Large intestine (tissue), 3 donors: ENCODE results near the gene TRIM39. TPM values are rescaled to one million over a fixed set of nuclear protein-coding genes. Genes with fewer than 3 reads are reported as not detected.
A peak's percentile ranks its signal among the peaks of the same experiment; 100 is the strongest.

ENCODE experiments used
- DNase-seq, 2 donors: peaks; one replicate each; pipeline versions ENCODE4 v3.0.0 to v3.0.0-alpha.2; 2013
- H3K27ac ChIP-seq: one replicate; pipeline ENCODE4 v1.5.1; 2013; ENCODE audit warnings: low read length
- H3K27me3 ChIP-seq: 2 replicates; pipeline ENCODE4 v1.6.1; 2013; ENCODE audit warnings: low read length; ENCODE audit not compliant: control insufficient read depth, insufficient read depth
- H3K36me3 ChIP-seq: 2 replicates; pipeline ENCODE4 v1.6.1; 2013; ENCODE audit warnings: low read length; ENCODE audit not compliant: control insufficient read depth, insufficient read depth
- H3K4me1 ChIP-seq: one replicate; pipeline ENCODE4 v1.6.1; 2013; ENCODE audit warnings: low read length; ENCODE audit not compliant: control insufficient read depth, insufficient read depth
- H3K4me3 ChIP-seq: one replicate; pipeline ENCODE4 v1.5.1; 2013; ENCODE audit warnings: low read length
- H3K9me3 ChIP-seq: one replicate; pipeline ENCODE4 v1.6.1; 2013; ENCODE audit warnings: mild to moderate bottlenecking, low read depth, low read length, moderate library complexity; ENCODE audit not compliant: control insufficient read depth
- WGBS: methylation state at CpG from one replicate; pipeline ENCODE4 v1.1.5; 2013; ENCODE audit warnings: low lambda C conversion rate; ENCODE audit not compliant: insufficient coverage; 5-methylcytosine and 5-hydroxymethylcytosine counted together
- polyA plus RNA-seq: library from polyadenylated mRNA; unstranded; fragments of 120-200 nt; gene quantifications from one replicate; pipeline ENCODE4 v1.2.1, GENCODE V29; 2013

TRIM39 gene
- polyA plus RNA-seq, 1 donor = 10.9 TPM

DNA sequence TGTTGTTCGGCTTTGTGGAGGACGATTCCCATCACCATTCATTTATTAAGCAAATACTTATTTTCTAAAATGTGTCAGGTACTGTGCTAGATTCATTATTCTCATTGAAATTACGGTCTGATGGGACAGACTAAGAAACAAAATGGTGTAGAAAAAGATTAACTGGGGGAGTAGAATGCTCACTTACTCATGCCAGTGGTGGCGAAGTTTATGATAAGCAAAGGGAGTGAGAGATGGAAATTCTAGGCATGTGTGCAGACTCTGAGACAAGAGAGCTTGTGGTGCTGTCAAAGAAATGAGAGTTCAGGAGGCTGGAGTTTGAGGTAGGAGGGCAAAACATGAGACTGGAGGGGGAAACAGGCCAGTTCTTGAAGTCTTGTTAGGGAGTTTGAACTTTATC, 19.1 kb downstream of the TRIM39 start:
- no peak overlapping the region for H3K27ac ChIP-seq
- H3K4me3 ChIP-seq = peak overlapping the region; percentile 95
- H3K4me1 ChIP-seq = no peaks in the 10 kb centered on the region
- H3K27me3 ChIP-seq = no peaks in the 10 kb centered on the region
- peaks cover 20% of the 10 kb centered on the region for H3K36me3 ChIP-seq
- no peaks in the 10 kb centered on the region for H3K9me3 ChIP-seq
- WGBS = 57% methylated on average over 1 of the region's 4 CpGs
- no peak for DNase-seq

DNA sequence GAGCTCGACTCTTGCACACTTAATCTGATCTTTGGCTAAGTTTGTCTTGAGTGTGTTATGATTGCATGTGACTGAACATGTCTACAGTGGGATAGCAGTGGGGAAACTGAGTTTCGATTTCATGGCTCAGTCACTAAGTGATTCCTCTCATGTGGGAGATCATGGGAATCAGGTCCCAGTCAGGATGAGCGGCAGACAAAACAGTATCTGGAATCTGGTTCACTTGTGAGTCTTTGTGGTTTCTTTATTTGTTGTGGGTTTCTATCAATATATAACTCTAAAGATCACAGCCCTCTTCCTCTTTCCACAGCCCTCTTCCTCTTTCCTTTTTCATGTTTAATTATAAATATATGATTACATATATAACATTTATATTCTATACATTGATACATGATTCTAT, 22.2 kb downstream of the TRIM39 start:
- Histone ChIP-seq H3K4me1 (no peaks in the 10 kb centered on the region), H3K9me3 (no peaks in the 10 kb centered on the region), H3K4me3 (no peak overlapping the region), H3K27ac (no peak overlapping the region), H3K27me3 (no peaks in the 10 kb centered on the region), H3K36me3 (peaks cover 7% of the 10 kb centered on the region)
- WGBS = 40% methylated on average over 1 of the region's 3 CpGs
- DNase-seq = no peak

- Histone ChIP-seq H3K4me3 (no peak overlapping the region), H3K36me3 (peaks cover 7% of the 10 kb centered on the region), H3K4me1 (no peaks in the 10 kb centered on the region), H3K9me3 (no peaks in the 10 kb centered on the region), H3K27me3 (no peaks in the 10 kb centered on the region), H3K27ac (no peak overlapping the region)
- DNase-seq = no peak
- WGBS = 83% methylated on average over 1 of the region's 3 CpGs
Measured at GRCh38 chr6:30349421-30350177, 22.9 kb downstream of the TRIM39 start.

DNA sequence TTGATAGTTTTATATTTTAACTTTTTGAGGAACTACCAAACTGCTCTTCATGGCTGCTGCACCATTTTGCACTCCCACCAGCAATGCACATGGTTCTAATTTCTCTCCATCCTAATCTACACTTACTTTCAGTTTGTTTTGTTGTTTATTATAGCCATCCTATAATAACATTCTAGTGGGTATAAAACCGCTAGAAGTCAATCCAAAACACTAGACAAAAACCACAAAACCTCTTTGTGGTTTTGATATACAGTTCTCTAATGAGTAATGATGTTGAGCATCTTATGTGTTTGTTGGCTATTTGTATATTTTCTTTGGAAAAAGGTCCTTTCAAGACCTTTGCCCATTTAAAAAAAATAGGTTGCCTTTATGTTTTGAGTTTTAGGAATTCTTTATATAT, 23.8 kb downstream of the TRIM39 start:
- Histone ChIP-seq H3K4me1 (no peaks in the 10 kb centered on the region), H3K27me3 (no peaks in the 10 kb centered on the region), H3K9me3 (no peaks in the 10 kb centered on the region), H3K36me3 (peaks cover 7% of the 10 kb centered on the region), H3K27ac (no peak overlapping the region), H3K4me3 (no peak overlapping the region)
- 67% methylated on average over 1 of the region's 1 CpG for WGBS
- DNase-seq = no peak

GRCh38 chr6:30352550-30352949, 25.8 kb downstream of the TRIM39 start:
- Histone ChIP-seq H3K27me3 (peaks cover under 1% of the 10 kb centered on the region), H3K36me3 (no peaks in the 10 kb centered on the region), H3K27ac (no peak overlapping the region), H3K4me3 (no peak overlapping the region), H3K9me3 (no peaks in the 10 kb centered on the region), H3K4me1 (peaks cover 11% of the 10 kb centered on the region)
- no peak for DNase-seq
- WGBS = 80% methylated on average over 1 of the region's 2 CpGs

DNA sequence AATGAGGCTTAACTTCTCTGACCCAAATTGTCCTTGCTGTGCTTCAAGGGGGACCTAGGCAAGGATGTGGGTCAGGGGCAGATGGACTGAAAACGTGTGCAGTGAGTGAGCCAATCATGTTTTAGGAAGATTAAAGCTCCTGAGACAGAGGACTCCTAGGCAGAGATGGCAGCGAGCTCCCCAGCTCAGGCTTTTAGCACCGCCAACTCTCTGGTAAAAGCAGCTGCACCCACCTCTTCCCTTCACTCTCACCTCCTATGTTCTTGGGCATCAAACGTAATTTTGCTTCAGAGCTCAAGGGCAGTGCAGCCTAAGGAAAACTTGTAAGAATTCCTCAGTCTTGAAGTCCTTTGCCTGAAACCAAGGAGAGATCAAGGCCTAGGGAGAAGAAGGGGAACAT, 28.6 kb downstream of the TRIM39 start:
- H3K4me3 ChIP-seq = no peak overlapping the region
- WGBS = no CpG with 5 or more reads among the region's 4 CpGs

GRCh38 chr6:30356536-30356935, 29.8 kb downstream of the TRIM39 start:
- WGBS = no CpG with 5 or more reads among the region's 1 CpG
- Histone ChIP-seq H3K27me3 (peaks cover 30% of the 10 kb centered on the region), H3K4me3 (no peak overlapping the region), H3K36me3 (no peaks in the 10 kb centered on the region), H3K4me1 (peaks cover 13% of the 10 kb centered on the region), H3K27ac (no peak overlapping the region), H3K9me3 (no peaks in the 10 kb centered on the region)
- DNase-seq = peak; percentile 16 to 63

More for the DNA sequence above, 28.6 kb downstream of the TRIM39 start:
- H3K36me3 ChIP-seq = no peaks in the 10 kb centered on the region
- DNase-seq = no peak
- H3K27ac ChIP-seq = no peak overlapping the region
- peaks cover 13% of the 10 kb centered on the region for H3K4me1 ChIP-seq
- H3K27me3 ChIP-seq = peaks cover 25% of the 10 kb centered on the region
- H3K9me3 ChIP-seq = no peaks in the 10 kb centered on the region

- DNase-seq = peak; percentile 39 to 60
- no peak overlapping the region for H3K27ac ChIP-seq
- peaks cover 13% of the 10 kb centered on the region for H3K4me1 ChIP-seq
- peak overlapping the region; percentile 23 for H3K4me3 ChIP-seq
- H3K27me3 ChIP-seq = peaks cover 38% of the 10 kb centered on the region
- H3K36me3 ChIP-seq = no peaks in the 10 kb centered on the region
- no peaks in the 10 kb centered on the region for H3K9me3 ChIP-seq
- 20% methylated on average over 1 of the region's 40 CpGs for WGBS
Measured at GRCh38 chr6:30357678-30358540, 31.2 kb downstream of the TRIM39 start.

- no peak overlapping the region for H3K4me3 ChIP-seq
- DNase-seq = no peak
- peaks cover 13% of the 10 kb centered on the region for H3K4me1 ChIP-seq
- H3K9me3 ChIP-seq = no peaks in the 10 kb centered on the region
- H3K36me3 ChIP-seq = no peaks in the 10 kb centered on the region
- WGBS = no CpG with 5 or more reads among the region's 5 CpGs
- no peak overlapping the region for H3K27ac ChIP-seq
- peaks cover 46% of the 10 kb centered on the region for H3K27me3 ChIP-seq
Measured at GRCh38 chr6:30359276-30359675, 32.5 kb downstream of the TRIM39 start.

DNA sequence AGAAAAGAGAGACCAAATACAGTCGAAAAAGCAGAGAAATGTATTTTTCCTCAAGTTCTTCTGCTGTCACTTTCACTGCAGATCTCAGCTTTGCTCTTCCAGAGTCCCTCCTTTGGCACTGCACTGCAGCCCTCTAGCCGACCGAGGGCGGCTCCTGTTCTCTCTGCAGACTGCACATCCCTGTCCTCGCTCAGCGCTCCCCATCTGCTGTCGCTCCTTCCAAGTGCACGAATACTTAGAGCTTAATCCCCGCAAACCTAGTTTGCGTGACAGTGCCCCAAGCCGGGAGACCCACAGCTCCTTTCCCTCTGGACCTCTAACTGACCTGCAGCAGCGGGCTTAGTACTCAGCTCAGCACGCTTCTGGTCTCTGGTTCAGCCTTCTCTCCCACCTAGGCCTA, 33.4 kb downstream of the TRIM39 start:
- H3K36me3 ChIP-seq = no peaks in the 10 kb centered on the region
- peaks cover 49% of the 10 kb centered on the region for H3K27me3 ChIP-seq
- no peak overlapping the region for H3K27ac ChIP-seq
- no peaks in the 10 kb centered on the region for H3K9me3 ChIP-seq
- 33% methylated on average over 1 of the region's 13 CpGs for WGBS
- no peak for DNase-seq
- H3K4me1 ChIP-seq = peaks cover 13% of the 10 kb centered on the region
- H3K4me3 ChIP-seq = no peak overlapping the region
